ENCODE results near the gene NPC1L1.

DNA sequence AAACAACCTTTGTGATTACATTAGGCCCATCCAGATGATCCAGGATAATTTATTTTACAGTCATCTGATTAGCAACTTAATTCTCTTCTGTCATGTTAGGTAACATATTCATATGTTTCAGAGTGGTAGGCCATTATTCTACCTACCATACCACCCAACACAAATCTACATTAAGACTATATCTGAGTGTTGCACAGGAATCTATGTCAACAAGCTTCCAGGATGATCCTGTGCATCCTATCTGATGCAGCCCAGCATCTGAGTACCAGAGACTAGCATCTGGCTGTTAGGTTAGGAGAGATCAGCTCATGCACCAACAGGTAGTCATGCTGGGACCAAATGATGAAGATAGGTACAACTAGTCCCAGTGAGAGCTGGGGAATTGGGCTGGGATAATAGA, 33.9 kb upstream of the NPC1L1 start:
- TF ChIP-seq EP300 (conservative IDR thresholded peaks at IDR 0.05; ENCODE audit: poor library complexity, severe bottlenecking) (no peak), POLR2AphosphoS5 (IDR thresholded peaks at IDR 0.05) (no peak), MXI1 (conservative IDR thresholded peaks at IDR 0.05; ENCODE audit: poor library complexity, severe bottlenecking) (no peak), RAD21 (conservative IDR thresholded peaks at IDR 0.05) (no peak), SMC3 (conservative IDR thresholded peaks at IDR 0.05; ENCODE audit: poor library complexity) (no peak), EZH2 (IDR thresholded peaks at IDR 0.05; ENCODE audit: borderline replicate concordance, insufficient read depth, low read length, poor library complexity, severe bottlenecking) (no peak)
- TF ChIP-seq, protein P1, sequence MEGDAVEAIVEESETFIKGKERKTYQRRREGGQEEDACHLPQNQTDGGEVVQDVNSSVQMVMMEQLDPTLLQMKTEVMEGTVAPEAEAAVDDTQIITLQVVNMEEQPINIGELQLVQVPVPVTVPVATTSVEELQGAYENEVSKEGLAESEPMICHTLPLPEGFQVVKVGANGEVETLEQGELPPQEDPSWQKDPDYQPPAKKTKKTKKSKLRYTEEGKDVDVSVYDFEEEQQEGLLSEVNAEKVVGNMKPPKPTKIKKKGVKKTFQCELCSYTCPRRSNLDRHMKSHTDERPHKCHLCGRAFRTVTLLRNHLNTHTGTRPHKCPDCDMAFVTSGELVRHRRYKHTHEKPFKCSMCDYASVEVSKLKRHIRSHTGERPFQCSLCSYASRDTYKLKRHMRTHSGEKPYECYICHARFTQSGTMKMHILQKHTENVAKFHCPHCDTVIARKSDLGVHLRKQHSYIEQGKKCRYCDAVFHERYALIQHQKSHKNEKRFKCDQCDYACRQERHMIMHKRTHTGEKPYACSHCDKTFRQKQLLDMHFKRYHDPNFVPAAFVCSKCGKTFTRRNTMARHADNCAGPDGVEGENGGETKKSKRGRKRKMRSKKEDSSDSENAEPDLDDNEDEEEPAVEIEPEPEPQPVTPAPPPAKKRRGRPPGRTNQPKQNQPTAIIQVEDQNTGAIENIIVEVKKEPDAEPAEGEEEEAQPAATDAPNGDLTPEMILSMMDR (IDR thresholded peaks at IDR 0.05; ENCODE audit: poor library complexity, severe bottlenecking) = no peak
- TF ChIP-seq, protein P2, sequence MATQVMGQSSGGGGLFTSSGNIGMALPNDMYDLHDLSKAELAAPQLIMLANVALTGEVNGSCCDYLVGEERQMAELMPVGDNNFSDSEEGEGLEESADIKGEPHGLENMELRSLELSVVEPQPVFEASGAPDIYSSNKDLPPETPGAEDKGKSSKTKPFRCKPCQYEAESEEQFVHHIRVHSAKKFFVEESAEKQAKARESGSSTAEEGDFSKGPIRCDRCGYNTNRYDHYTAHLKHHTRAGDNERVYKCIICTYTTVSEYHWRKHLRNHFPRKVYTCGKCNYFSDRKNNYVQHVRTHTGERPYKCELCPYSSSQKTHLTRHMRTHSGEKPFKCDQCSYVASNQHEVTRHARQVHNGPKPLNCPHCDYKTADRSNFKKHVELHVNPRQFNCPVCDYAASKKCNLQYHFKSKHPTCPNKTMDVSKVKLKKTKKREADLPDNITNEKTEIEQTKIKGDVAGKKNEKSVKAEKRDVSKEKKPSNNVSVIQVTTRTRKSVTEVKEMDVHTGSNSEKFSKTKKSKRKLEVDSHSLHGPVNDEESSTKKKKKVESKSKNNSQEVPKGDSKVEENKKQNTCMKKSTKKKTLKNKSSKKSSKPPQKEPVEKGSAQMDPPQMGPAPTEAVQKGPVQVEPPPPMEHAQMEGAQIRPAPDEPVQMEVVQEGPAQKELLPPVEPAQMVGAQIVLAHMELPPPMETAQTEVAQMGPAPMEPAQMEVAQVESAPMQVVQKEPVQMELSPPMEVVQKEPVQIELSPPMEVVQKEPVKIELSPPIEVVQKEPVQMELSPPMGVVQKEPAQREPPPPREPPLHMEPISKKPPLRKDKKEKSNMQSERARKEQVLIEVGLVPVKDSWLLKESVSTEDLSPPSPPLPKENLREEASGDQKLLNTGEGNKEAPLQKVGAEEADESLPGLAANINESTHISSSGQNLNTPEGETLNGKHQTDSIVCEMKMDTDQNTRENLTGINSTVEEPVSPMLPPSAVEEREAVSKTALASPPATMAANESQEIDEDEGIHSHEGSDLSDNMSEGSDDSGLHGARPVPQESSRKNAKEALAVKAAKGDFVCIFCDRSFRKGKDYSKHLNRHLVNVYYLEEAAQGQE (IDR thresholded peaks at IDR 0.05; ENCODE audit: borderline replicate concordance) = no peak

All from neural cell (in vitro differentiated cells).